ENCODE data around the gene PRR20D. TPM values are rescaled to one million over a fixed set of nuclear protein-coding genes. Genes with fewer than 3 reads are reported as not detected.
"Not testable (repeated sequence)": the region's sequence is repeated elsewhere in the genome, so short reads cannot be mapped to it uniquely, and the experiment has no call there.

The PRR20D gene
- total RNA-seq, 1 donor from 2014 or later: not detected

- Histone ChIP-seq H3K9ac (ENCODE audit: low read length) (no peak overlapping the region), H2AFZ (ENCODE audit: low read depth, low read length) (no peak overlapping the region), H3K9me3 (ENCODE audit: insufficient read depth, low read depth, low read length) (no peaks in the 10 kb centered on the region), H3K4me3 (ENCODE audit: insufficient read depth, low read depth, low read length) (no peak overlapping the region), H4K20me1 (ENCODE audit: insufficient read depth, low read length) (no peaks in the 10 kb centered on the region), H3K36me3 (ENCODE audit: insufficient read depth, low read length) (no peaks in the 10 kb centered on the region), H3K4me2 (ENCODE audit: low read length) (no peak overlapping the region), H3K4me1 (ENCODE audit: insufficient read depth, low read length) (no peaks in the 10 kb centered on the region), H3K79me2 (ENCODE audit: insufficient read depth, low read length) (no peaks in the 10 kb centered on the region), H3K27ac (ENCODE audit: low read depth, low read length) (no peak overlapping the region), H3K27me3 (ENCODE audit: insufficient read depth, low read length) (no peaks in the 10 kb centered on the region)
- FAIRE-seq: no peak
- H3K4me1 Mint-ChIP-seq (ENCODE audit: low read depth, unreplicated experiment): no peaks in the 10 kb centered on the region
- H3K27me3 Mint-ChIP-seq (ENCODE audit: low read depth, unreplicated experiment): no peaks in the 10 kb centered on the region
- peaks cover 5% of the 10 kb centered on the region for H3K9me3 Mint-ChIP-seq (ENCODE audit: unreplicated experiment)
- TF ChIP-seq EZH2 (IDR thresholded peaks at IDR 0.05; ENCODE audit: insufficient read depth, low read length) (no peak), CTCF (IDR thresholded peaks at IDR 0.05; ENCODE audit: insufficient read depth, low read depth, low read length) (no peak)
- H3K4me3 Mint-ChIP-seq (ENCODE audit: unreplicated experiment): no peak overlapping the region
- no peak overlapping the region for H3K27ac Mint-ChIP-seq (ENCODE audit: unreplicated experiment)
- no peak for DNase-seq (ENCODE audit: low read depth)
- no peaks in the 10 kb centered on the region for H3K36me3 Mint-ChIP-seq (ENCODE audit: low read depth, unreplicated experiment)
These were observed 21.4 kb upstream of the PRR20D start for GRCh38 chr13:57138988-57139387.

- H3K4me2 ChIP-seq (ENCODE audit: low read length); H3K27me3 ChIP-seq (ENCODE audit: insufficient read depth, low read length); H3K9ac ChIP-seq (ENCODE audit: low read length); H3K9me3 ChIP-seq (ENCODE audit: insufficient read depth, low read depth, low read length); H3K9me3 Mint-ChIP-seq (ENCODE audit: unreplicated experiment); H3K27me3 Mint-ChIP-seq (ENCODE audit: low read depth, unreplicated experiment); H3K79me2 ChIP-seq (ENCODE audit: insufficient read depth, low read length); H3K4me1 Mint-ChIP-seq (ENCODE audit: low read depth, unreplicated experiment); H3K4me3 ChIP-seq (ENCODE audit: insufficient read depth, low read depth, low read length); H3K36me3 Mint-ChIP-seq (ENCODE audit: low read depth, unreplicated experiment); H2AFZ ChIP-seq (ENCODE audit: low read depth, low read length); H3K36me3 ChIP-seq (ENCODE audit: insufficient read depth, low read length); H3K4me3 Mint-ChIP-seq (ENCODE audit: unreplicated experiment); H4K20me1 ChIP-seq (ENCODE audit: insufficient read depth, low read length); H3K27ac ChIP-seq (ENCODE audit: low read depth, low read length); H3K4me1 ChIP-seq (ENCODE audit: insufficient read depth, low read length); FAIRE-seq; H3K27ac Mint-ChIP-seq (ENCODE audit: unreplicated experiment); DNase-seq (ENCODE audit: low read depth): not testable (repeated sequence)
These were observed 20.7 kb upstream of the PRR20D start for GRCh38 chr13:57139781-57140180.

- not testable (repeated sequence) for FAIRE-seq
These were observed 20.0 kb upstream of the PRR20D start, which contains the start of gene PRR20A for GRCh38 chr13:57140235-57140968. Gene PRR20A, plus strand, starts transcription at chr13:57140918. Its CDS starts 387 bp downstream, at chr13:57141305.

GRCh38 chr13:57147188-57147587 lies 13.2 kb upstream of the PRR20D start, which contains the start of gene PRR20B:
Gene PRR20B, plus strand, starts transcription at chr13:57147488. Its CDS starts 387 bp downstream, at chr13:57147875.
- H3K27ac ChIP-seq (ENCODE audit: low read depth, low read length); H3K27me3 ChIP-seq (ENCODE audit: insufficient read depth, low read length); H3K4me3 ChIP-seq (ENCODE audit: insufficient read depth, low read depth, low read length); H3K4me3 Mint-ChIP-seq (ENCODE audit: unreplicated experiment); H4K20me1 ChIP-seq (ENCODE audit: insufficient read depth, low read length); H3K79me2 ChIP-seq (ENCODE audit: insufficient read depth, low read length); H3K27me3 Mint-ChIP-seq (ENCODE audit: low read depth, unreplicated experiment); H3K9me3 Mint-ChIP-seq (ENCODE audit: unreplicated experiment); FAIRE-seq; H3K36me3 Mint-ChIP-seq (ENCODE audit: low read depth, unreplicated experiment); H3K4me1 ChIP-seq (ENCODE audit: insufficient read depth, low read length); H2AFZ ChIP-seq (ENCODE audit: low read depth, low read length); DNase-seq (ENCODE audit: low read depth); H3K36me3 ChIP-seq (ENCODE audit: insufficient read depth, low read length); H3K4me2 ChIP-seq (ENCODE audit: low read length); H3K9ac ChIP-seq (ENCODE audit: low read length); H3K27ac Mint-ChIP-seq (ENCODE audit: unreplicated experiment); H3K4me1 Mint-ChIP-seq (ENCODE audit: low read depth, unreplicated experiment); H3K9me3 ChIP-seq (ENCODE audit: insufficient read depth, low read depth, low read length): not testable (repeated sequence)

More at GRCh38 chr13:57140235-57140968, 20.0 kb upstream of the PRR20D start, which contains the start of gene PRR20A:
- H3K36me3 ChIP-seq (ENCODE audit: insufficient read depth, low read length); H3K4me3 Mint-ChIP-seq (ENCODE audit: unreplicated experiment); H3K4me2 ChIP-seq (ENCODE audit: low read length); H3K36me3 Mint-ChIP-seq (ENCODE audit: low read depth, unreplicated experiment); H3K27ac ChIP-seq (ENCODE audit: low read depth, low read length); H3K79me2 ChIP-seq (ENCODE audit: insufficient read depth, low read length); DNase-seq (ENCODE audit: low read depth); H3K9me3 ChIP-seq (ENCODE audit: insufficient read depth, low read depth, low read length); H4K20me1 ChIP-seq (ENCODE audit: insufficient read depth, low read length); H3K9ac ChIP-seq (ENCODE audit: low read length); H3K4me1 ChIP-seq (ENCODE audit: insufficient read depth, low read length); H3K9me3 Mint-ChIP-seq (ENCODE audit: unreplicated experiment); H3K27ac Mint-ChIP-seq (ENCODE audit: unreplicated experiment); H3K4me3 ChIP-seq (ENCODE audit: insufficient read depth, low read depth, low read length); H2AFZ ChIP-seq (ENCODE audit: low read depth, low read length); H3K27me3 Mint-ChIP-seq (ENCODE audit: low read depth, unreplicated experiment); H3K4me1 Mint-ChIP-seq (ENCODE audit: low read depth, unreplicated experiment); H3K27me3 ChIP-seq (ENCODE audit: insufficient read depth, low read length): not testable (repeated sequence)

- DNase-seq (ENCODE audit: low read depth); H3K27me3 Mint-ChIP-seq (ENCODE audit: low read depth, unreplicated experiment); H3K27ac ChIP-seq (ENCODE audit: low read depth, low read length); H3K36me3 ChIP-seq (ENCODE audit: insufficient read depth, low read length); H3K9me3 ChIP-seq (ENCODE audit: insufficient read depth, low read depth, low read length); FAIRE-seq; H2AFZ ChIP-seq (ENCODE audit: low read depth, low read length); H3K4me3 Mint-ChIP-seq (ENCODE audit: unreplicated experiment); H3K9ac ChIP-seq (ENCODE audit: low read length); H3K27ac Mint-ChIP-seq (ENCODE audit: unreplicated experiment); H3K79me2 ChIP-seq (ENCODE audit: insufficient read depth, low read length); H3K36me3 Mint-ChIP-seq (ENCODE audit: low read depth, unreplicated experiment); H3K4me2 ChIP-seq (ENCODE audit: low read length); H3K4me1 ChIP-seq (ENCODE audit: insufficient read depth, low read length); H3K27me3 ChIP-seq (ENCODE audit: insufficient read depth, low read length); H3K4me1 Mint-ChIP-seq (ENCODE audit: low read depth, unreplicated experiment); H3K4me3 ChIP-seq (ENCODE audit: insufficient read depth, low read depth, low read length); H3K9me3 Mint-ChIP-seq (ENCODE audit: unreplicated experiment); H4K20me1 ChIP-seq (ENCODE audit: insufficient read depth, low read length): not testable (repeated sequence)
These were observed 12.3 kb upstream of the PRR20D start for GRCh38 chr13:57148106-57148505.

Data from astrocyte (in vitro differentiated cells and primary cell).